Fibroblast of skin of left biceps (primary cell): ENCODE results near the gene TIGD6.
"Not testable (repeated sequence)": the region's sequence is repeated elsewhere in the genome, so short reads cannot be mapped to it uniquely, and the experiment has no call there.

ENCODE experiments used
- DNase-seq, 2 experiments: peaks; one replicate each; pipeline ENCODE4 v3.0.0-alpha.2; 2013; ENCODE audit warnings: low read depth in 2 of 2

The TIGD6 gene

DNA sequence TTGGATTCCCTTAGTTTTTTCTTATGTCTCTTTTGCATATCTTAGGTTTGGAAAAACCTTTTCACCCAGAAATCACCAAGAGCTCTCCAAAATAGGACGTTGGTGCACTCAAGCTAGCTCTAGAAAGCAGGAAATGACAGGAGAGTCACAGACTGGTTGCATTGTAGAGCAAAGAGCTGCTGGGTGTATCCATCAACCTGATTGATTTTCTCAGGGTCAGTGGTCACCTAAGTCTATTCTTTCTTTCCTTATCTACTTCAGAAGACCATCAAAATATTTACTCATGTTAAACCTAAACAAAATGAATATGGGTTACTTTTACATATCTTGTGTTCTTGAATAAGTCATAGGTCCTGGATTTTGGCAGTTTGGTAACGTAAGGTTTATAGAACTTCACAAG, 25.0 kb downstream of the TIGD6 start:
- no peak for DNase-seq

DNA sequence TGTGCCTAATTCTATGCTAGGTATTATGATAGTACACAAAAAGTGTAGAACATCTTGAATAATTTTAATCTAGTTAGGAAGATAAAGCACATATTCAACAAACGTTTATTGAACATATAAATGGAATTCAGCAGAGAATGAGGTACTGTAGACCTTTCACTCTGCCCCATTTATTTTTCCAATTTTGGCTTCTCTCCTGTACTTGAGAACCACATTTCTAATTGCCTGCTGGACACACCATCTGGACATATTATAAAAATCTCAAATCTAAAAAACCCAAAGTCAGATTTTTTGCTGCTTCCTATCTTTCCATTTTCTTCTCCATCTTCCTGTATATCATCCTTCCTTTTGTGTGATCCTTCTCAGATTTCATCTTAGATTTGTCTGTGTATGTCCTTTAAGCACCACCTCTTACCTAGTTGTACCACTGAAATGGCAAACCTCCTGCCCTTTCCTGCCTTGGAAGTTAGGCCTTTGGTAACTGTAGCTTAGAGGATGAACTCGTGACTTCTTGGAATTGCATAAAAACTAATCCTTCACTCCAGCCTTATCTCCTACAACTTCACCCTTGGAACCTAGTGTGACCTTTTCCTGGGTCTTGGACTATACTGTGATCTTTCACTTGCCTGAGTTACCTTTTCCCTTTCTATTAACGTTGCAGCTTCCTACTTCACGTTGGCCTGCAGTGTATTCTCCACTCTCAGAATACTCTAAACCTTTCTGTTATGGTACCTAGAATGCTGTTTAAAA, 31.1 kb downstream of the TIGD6 start:
- no peak for DNase-seq

DNA sequence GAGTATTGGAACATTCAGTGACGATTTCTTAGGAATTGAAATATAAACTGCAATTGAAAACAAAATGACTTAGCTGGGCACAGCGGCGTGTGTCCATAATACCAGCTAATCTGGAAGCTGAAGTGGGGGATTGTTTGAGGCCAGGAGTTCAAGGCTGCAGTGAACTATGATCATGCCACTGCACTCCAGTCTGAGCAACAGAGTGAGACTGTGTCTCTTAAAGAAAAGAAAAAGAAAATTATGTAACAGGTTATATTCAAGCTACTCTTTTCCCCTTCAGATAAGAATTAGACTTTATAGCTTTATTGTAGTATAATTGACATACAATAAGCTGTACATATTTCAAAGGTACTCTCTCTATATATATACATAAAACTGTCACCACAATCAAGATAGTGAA, 33.5 kb downstream of the TIGD6 start:
- DNase-seq = no peak

DNA sequence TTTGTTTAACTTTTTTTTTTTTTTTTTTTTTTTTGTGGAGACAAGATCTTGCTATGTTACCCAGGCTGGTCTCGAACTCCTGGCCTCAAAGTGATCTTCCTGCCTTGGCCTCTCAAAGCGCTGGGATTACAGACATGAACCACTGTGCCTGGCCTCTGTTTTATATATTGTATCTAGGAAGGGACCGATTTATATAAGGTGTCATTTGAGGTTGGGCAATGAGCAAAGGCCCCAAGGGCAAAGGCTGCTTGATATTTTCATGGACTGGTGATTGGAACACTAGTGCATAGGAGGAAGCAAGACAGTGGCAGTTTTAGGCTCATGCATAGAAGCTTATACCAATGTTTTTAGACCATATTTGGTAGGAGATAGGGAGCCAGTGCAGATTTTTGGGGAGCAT, 36.7 kb downstream of the TIGD6 start:
- DNase-seq = no peak

DNA sequence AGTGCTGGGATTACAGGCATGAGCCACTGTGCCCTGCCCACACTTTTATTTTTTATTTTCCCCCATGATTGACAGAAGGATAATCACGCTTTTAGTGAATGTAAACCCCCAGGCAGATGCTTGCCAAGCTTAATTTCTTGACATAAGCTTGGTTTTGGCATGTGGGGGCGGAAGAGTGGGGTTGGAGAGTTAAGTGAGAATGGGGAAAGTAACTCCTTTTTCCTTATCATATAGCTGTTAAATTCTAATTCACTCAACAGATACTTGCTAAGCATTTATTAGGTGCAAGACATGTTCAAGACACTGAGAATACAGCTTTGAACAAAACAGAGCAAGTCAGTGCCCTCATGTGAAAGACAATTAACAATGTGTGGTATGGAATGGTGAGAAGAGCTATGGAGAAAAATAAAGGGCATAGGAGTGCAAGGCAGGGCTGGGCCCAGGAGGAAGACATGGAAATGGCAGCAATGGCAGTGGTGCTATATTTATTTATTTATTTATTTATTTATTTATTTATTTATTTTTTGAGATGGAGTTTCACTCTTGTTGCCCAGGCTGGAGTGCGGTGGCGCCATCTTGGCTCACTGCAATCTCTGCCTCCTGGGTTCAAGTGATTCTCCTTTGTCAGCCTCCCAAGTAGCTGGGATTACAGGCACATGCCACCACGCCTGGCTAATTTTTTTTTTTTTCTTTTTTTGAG, 37.7 kb downstream of the TIGD6 start:
- DNase-seq = no peak

DNA sequence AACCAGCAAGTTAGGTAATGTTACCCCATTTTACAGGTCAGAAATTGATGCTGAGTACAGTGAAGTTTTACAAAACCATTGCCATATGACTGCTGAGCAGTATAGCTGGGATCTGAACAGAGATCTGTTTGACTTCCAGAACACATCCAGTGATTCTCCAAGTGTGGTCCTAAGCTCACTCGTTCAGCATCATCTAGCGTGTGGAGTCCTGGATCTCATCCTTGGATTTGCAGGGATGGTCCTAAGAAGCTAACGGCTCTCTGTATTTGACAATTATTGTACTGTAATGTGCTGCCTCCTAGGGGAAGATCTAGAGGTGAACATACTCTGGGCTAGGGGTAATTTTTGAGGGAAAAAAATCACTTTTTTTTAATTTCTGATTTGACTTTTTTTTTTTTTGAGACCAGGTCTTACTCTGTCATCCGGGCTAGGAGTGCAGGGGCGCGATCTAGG, 38.5 kb downstream of the TIGD6 start:
- no peak for DNase-seq

DNA sequence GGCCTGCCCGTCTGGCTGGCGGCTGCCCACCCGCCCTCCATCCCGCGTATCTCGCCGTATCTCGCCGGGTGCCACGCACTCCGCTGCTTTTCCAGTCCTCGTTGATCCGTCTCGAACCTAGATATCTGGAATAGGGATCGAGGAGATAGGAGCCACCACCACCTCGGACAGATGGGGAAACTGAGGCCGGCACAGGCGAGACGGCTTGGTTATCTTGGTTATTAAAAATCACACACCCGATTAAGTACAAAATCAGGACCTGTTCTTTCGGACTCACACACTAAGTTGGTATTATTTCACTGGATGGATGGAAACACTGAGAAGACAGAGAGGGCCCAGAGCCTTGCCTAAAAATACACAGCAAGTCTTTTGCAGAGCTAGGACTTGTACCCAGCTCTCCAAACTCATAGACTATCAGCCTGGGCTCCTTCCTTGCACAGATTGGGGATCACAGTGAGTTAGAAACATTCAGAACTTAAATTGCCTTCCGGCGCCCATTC, 39.2 kb downstream of the TIGD6 start:
- DNase-seq = no peak

DNA sequence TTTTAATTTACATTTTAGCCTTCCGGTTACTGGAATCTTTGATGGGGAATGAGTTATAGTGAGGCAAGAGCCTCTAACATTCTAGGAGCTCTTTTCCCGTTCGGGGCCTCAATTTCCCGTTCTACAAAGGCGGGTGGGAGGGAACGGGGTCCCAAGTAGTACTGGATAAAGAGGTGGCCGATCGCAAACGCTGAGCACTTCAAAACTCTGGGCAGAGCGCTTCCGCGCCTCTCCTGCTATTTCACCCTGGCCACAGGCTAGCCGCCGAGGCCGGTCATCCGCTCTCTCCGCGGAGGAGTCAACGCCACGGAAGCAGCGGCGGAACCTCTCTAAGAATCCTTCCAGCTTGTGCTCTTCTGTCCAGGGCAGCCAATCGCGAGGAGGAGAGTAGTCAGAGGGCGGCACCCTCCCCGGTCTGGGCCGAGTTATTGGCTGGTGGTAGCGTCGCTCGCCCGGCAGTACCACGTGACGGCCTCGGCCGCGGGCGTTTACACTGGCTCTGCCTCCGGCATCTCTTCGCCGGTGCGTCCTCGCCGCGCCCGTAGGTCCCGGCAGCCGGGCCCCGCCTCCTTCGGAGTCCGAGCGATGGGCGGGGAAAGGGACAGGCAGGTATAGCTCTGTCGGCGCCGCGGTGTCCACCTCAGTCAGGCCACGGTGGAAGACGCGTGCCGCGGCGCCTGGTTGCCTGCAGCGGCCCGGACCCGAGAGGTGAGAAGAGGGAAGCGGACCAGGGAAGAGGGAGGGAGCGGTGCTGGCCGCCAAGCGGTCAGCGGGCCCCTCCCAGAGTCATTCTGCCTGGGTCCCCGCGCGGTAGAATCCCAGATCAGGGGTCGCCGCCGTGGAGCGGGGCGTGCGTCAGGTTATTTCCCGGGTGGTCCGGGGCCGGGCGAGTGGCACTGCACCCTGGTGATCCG, 39.9 kb downstream of the TIGD6 start, which contains the start of gene SLC26A2:
SLC26A2 (plus strand) TSS at position 487 of the 914 bp plus-strand sequence. CDS start 16,895 bp downstream, outside the sequence.
- DNase-seq = peak; percentile 92 to 93

DNA sequence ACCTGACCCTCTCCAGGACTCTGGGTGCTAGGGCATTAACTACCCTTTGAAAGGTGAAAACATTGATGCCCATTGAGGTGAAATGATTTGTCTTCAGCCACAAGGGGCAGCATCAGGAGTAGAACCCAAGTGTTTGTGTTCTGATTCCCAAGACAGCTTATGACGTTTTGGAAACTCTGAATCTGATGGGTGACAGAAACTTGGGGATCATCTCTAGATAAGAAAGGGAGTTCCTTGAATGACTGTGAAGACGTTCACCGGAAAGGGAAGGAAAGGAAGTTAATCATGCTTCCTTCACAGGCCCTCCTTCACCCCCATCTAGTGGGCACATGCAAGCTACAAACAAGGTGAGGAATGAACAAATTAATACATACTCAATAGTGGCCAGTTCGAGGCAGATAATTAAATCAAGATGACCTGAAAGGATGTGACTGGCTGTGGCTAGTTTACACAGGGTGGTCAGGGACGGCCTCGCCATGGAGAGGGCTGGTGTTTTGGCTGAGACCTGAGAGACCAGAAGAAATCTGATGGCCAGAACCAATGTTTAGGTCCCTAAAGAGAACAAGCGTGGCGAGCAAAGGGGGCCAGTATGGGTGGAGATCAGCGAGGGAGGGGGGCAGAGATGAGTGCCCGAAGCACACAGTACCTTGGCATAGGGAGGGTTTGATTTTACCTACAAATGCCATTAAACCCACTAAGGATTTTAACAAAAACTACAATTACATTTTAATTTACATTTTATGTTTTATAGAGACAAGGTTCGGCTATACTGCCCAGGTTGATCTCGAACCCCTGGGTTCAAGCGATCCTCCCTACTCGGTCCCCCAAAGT, 40.8 kb downstream of the TIGD6 start:
- DNase-seq = no peak

DNA sequence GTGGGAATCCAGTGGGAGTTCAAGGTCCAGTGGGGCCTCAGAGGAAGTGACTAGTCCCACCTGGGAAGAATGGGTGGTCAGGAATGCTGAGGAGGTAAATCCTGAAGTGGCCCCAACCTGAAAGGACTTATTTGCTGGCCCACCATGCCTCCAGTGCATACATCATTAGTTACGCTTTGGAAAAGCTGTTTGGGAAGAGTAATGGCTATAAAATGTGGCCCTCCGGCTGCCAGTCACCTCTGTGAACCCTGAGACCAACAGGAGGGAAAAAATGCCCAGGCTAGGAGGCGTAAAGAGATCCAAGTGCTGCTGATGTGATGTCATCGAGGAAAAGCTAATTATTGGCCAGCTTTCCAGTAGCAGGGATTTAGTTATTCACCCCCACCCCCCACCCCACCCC, 42.6 kb downstream of the TIGD6 start:
- DNase-seq = no peak

DNA sequence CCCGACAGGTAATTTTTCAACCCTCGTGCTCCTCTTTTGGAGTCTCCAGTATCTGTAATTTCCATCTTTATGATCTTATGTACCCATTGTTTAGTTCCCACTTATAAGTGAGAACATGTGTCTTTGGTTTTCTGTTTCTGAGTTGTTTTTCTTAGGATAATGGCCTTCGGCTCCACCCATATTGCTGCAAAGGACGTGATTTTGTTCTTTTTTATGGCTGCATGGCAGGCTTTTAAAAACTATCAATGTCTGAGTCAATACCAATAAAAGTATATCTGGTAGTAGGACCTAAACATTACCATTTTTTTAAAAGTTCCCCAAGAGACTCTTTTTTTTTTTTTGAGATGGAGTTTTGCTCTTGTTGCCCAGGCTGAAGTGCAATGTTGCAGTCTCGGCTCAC, 43.8 kb downstream of the TIGD6 start:
- DNase-seq = no peak

DNA sequence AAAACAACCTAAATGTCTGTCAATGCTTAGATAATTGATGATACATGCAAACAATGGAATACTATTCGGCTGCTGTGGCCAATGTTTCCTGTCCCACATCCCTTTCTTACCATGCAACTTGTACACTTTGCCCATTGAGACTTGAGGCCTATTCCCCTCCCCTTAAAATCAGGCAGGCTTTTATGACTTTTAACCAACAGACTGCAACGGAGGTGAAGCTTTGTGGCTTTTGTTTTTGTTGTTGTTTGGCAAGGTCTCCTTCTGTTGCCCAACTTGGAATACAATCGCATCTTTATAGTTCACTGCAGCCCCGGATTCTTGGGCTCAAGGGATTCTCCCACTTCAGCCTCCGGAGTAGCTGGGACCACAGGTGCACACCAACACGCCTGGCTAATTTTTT, 45.7 kb downstream of the TIGD6 start:
- no peak for DNase-seq

DNA sequence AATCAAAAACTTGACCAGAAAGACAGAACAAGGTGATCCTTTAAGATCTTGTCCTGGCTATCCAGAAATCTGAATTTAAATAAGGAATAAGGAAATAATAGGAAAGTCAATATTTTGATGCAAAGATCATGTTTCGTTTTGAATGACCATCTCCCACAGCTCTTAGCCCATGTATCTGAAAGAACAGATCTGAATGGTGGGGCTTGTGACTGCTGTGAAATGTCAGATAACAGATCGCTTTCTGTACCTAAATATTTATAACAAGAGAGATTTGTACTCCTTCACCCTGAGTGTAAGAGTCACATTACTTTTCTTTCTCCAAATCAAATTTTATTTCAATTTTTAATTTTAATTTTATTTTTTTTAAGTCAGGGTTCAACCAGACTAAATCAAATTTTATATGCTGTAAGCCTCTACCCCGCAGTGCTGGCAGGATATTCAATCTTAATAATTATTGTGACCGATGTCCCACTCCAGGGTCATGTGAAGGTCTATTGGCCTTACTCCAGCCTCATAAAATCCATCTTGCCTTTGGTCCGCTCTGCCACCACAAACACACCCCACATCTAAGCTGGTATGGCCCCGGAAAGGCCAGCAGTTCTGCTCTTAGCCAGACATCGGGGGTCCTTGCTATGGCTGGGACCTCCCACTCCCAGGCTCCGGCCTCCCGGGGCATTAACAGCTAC, 46.9 kb downstream of the TIGD6 start:
- DNase-seq = no peak

DNA sequence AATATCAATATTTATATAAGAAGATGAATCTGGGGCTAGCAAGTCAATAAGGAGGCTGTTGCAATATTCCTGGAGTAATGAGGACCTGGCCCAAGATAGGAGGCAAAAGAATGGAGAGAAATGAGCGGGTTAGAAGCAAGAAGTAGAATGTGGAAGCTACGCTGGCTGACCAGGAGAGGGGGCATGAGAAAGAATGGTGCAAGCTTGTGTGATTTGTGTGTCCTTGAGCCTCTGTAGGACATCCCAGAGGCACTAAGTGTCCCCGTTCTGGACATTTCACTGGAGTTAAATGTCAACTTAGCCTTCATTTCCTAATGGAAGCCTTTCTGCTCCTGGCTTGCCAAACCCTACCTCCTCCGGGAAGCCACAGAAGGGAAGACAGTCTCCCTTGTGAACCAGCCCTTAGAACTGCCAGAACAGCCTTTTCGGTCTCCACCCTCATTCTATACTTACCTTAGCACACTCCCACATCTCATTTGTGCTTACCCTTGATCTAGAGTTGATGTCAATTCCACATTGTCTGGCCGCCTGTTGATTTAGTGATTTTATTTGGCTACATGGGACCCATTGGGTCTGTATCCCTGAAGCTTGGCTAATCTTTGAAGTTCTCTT, 49.2 kb downstream of the TIGD6 start:
- DNase-seq = no peak

DNA sequence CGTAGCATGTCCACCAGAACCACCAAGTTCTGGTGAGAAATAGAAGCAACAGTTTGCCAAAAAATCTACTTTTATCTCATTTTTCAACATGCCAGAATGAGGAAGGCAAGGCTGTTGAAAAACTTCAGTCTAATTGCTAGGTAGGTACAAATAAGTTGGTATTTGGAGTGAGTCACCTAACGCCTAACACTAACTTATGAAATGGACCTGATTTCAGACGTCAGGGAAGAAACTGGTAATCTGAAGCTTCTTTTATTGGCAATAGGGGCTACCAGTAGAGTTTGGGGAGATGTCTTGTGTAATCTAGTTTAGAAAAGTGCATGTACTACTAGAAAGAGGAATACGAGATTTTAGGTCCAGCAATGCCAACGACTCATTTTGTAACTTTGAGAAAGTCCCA, 51.5 kb downstream of the TIGD6 start:
- no peak for DNase-seq

DNA sequence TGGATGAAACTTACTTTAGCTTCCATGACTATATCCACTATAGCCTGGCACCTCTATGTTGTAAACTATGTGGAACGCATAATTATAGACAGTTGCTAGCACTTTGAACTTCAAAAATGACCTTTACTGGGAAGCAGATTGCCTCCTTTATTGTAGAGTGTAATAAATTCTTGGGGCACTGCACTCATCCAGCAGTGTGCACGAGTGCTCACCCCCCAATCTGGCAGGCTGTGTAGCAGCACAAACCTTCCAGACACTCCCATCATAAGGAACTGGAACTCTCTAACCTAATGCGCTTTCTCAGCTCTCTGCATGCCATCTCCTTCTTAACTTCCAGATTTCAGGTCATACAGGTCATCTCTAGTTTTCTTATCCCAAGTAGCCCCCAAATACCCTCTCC, 54.3 kb downstream of the TIGD6 start:
- no peak for DNase-seq

DNA sequence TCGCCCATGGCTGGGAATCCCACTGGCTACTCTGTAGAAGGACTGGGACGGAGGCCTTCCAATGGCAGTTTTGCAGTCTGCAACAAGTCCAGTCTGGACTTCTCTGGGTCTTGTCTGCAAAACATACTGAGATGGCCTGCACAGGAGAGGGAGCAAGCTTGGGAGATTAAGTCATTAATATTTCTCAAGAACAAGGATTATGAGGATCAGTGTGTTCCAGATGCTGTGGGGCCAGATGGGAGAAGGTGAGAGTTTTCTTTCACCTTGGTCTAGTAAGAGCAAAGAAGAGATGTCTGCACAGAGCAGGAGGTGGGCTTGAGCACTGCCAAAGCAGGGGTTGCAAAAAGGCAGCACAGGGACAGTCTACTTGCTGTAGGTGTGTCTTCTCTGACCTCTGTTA, 55.8 kb downstream of the TIGD6 start, which contains the start of gene PDE6A:
PDE6A (minus strand) TSS at position 128 of the 400 bp plus-strand sequence; CDS start at position 8, 120 bp downstream.
- DNase-seq = no peak

DNA sequence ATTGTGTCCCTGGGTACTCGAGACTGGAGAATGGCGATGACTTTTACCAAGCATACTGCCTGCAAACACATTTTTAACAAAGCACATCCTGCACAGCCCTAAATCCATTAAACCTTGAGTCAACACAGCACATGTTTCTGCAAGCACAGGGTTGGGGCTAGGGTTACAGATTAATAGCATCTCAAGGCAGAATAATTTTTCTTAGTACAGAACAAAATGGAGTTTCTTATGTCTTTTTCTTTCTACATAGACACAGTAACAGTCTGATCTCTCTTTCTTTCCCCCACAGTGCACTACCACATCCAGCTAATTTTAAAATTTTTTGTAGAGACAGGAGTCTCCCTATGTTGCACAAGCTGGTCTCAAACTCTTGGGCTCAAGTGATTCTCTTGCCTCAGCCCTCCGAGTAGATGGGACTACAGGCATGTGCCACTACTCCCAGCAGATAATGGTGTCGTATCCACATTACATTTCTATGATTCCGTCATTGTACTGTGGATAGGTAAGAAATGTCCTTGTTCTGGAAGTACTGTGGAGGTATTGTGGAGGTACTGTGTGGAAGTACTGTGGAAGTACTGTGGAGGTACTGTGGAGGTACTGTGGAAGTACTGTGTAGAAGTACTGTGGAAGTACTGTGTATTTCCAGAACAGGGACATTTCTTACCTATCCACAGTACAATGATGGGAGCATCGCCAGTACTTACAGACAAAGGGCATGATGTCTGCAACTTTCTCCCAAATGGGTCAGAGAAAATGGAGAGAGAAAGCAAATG, 57.1 kb downstream of the TIGD6 start:
- DNase-seq = not testable (repeated sequence)
